ENCODE measurements around the gene TANC1. TPM values are rescaled to one million over a fixed set of nuclear protein-coding genes. Genes with fewer than 3 reads are reported as not detected.

Gene TANC1
- total RNA-seq, 4 donors from 2014 or later, result 20.6 to 64.8 (median 31.5) TPM

- no peak for TF ChIP-seq CTCF (IDR thresholded peaks at IDR 0.05; ENCODE audit: low read depth)
Measured at GRCh38 chr2:159125858-159126257, 157.4 kb downstream of the TANC1 start.

- no peak for TF ChIP-seq CTCF (IDR thresholded peaks at IDR 0.05; ENCODE audit: low read depth)
Measured at GRCh38 chr2:159126432-159127022, 158.1 kb downstream of the TANC1 start.

- TF ChIP-seq CTCF (IDR thresholded peaks at IDR 0.05; ENCODE audit: low read depth), result no peak
Measured at GRCh38 chr2:159128191-159128590, 159.8 kb downstream of the TANC1 start.

GRCh38 chr2:159129269-159129668 is 160.8 kb downstream of the TANC1 start:
- no peak for TF ChIP-seq CTCF (IDR thresholded peaks at IDR 0.05; ENCODE audit: low read depth)

- TF ChIP-seq CTCF (IDR thresholded peaks at IDR 0.05; ENCODE audit: low read depth), result no peak
Measured at GRCh38 chr2:159129824-159130223, 161.4 kb downstream of the TANC1 start.

GRCh38 chr2:159130302-159130701 is 161.9 kb downstream of the TANC1 start:
- no peak for TF ChIP-seq CTCF (IDR thresholded peaks at IDR 0.05; ENCODE audit: low read depth)

- no peak for TF ChIP-seq CTCF (IDR thresholded peaks at IDR 0.05; ENCODE audit: low read depth)
Measured at GRCh38 chr2:159131267-159131913, 162.9 kb downstream of the TANC1 start.

Data from subcutaneous adipose tissue (tissue), 4 donors.